SK-N-DZ (cell line): ENCODE data around the gene ZGLP1.

Source experiments
- small RNA-seq, 2 experiments: library from RNA; depleted of rRNA; stranded (forward); fragments of <200 nt; gene quantifications; one replicate each; pipeline ENCODE3, GENCODE V24; 2014

The ZGLP1 gene

Small RNAs within 50 kb of the gene (small RNA-seq; reads per million reads assigned to genes)
- gene AC011511.1 = 0 reads per million in 2 experiments
- 0 reads per million in 2 experiments for gene AC011511.4
